ACC112 (cell line): ENCODE data around the gene KAT6B.
"Not testable (repeated sequence)": the region's sequence is repeated elsewhere in the genome, so short reads cannot be mapped to it uniquely, and the experiment has no call there.

Experiments used
- H2AFZ ChIP-seq: fragments of 200-600 bp; sonication (generic); one replicate; pipeline ENCODE4 v1.6.0; 2017; ENCODE audit warnings: antibody characterized with exemption, low read length; ENCODE audit not compliant: unreplicated experiment
- H3K27ac ChIP-seq: fragments of 200-600 bp; sonication (generic); 2 replicates; pipeline ENCODE4 v1.5.1; 2014; ENCODE audit warnings: low read depth, mild to moderate bottlenecking, antibody characterized with exemption, low read length, moderate library complexity
- H3K27me3 ChIP-seq: fragments of 200-600 bp; sonication (generic); 2 replicates; pipeline ENCODE4 v1.6.1; 2014; ENCODE audit warnings: mild to moderate bottlenecking, antibody characterized with exemption, low read length, moderate library complexity, mixed read lengths; ENCODE audit not compliant: insufficient read depth
- H3K36me3 ChIP-seq: fragments of 200-600 bp; sonication (generic); 2 replicates; pipeline ENCODE4 v1.6.1; 2016; ENCODE audit warnings: mild to moderate bottlenecking, antibody characterized with exemption, low read length, moderate library complexity, mixed read lengths; ENCODE audit not compliant: insufficient read depth
- H3K4me1 ChIP-seq: fragments of 200-600 bp; sonication (generic); one replicate; pipeline ENCODE4 v1.6.1; 2016; ENCODE audit warnings: low read length, mixed read lengths; ENCODE audit not compliant: insufficient read depth, unreplicated experiment, control insufficient read depth
- H3K4me3 ChIP-seq: fragments of 200-600 bp; sonication (generic); 2 replicates; pipeline ENCODE4 v1.5.1; 2014; ENCODE audit warnings: mild to moderate bottlenecking, low read depth, low read length
- H3K79me2 ChIP-seq: fragments of 200-600 bp; sonication (generic); one replicate; pipeline ENCODE4 v1.6.0; 2016; ENCODE audit warnings: low read length; ENCODE audit not compliant: control insufficient read depth, unreplicated experiment, insufficient read depth

KAT6B gene

GRCh38 chr10:74921070-74921469, 94.7 kb downstream of the KAT6B start:
- H2AFZ ChIP-seq, H3K4me3 ChIP-seq, H3K36me3 ChIP-seq, H3K27me3 ChIP-seq, H3K27ac ChIP-seq: not testable (repeated sequence)
- peaks cover 55% of the 10 kb centered on the region for H3K4me1 ChIP-seq
- peaks cover 27% of the 10 kb centered on the region for H3K79me2 ChIP-seq

GRCh38 chr10:74921744-74922143, 95.3 kb downstream of the KAT6B start:
- Histone ChIP-seq H3K4me1 (peaks cover 48% of the 10 kb centered on the region), H3K79me2 (peaks cover 27% of the 10 kb centered on the region), H3K27ac (no peak overlapping the region), H3K27me3 (no peaks in the 10 kb centered on the region), H3K36me3 (peaks cover 4% of the 10 kb centered on the region; the same call in 1 of the 2 replicates), H3K4me3 (no peak overlapping the region), H2AFZ (no peak overlapping the region)

DNA sequence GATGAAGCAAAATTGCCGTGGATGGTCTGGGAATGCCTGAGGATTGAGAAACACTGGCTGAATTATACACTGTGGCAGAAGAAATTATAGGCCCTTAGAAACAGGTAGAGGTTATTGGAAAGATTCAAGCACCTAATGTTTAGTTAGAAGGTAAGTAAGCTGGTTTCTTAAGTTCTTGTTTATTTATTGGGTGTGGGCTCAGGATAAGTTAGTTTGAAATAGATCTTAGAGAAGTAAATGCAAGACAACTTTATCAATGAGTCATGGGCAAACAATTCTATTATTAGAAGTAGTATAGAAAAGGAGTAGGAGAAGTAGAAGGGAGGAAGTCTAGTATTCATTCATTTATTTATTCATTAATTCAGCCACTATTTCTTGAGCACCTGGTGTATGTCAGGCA, 96.5 kb downstream of the KAT6B start:
- H3K27ac ChIP-seq: peak overlapping the region; percentile 86; the same call in 1 of the 2 replicates
- no peaks in the 10 kb centered on the region for H3K27me3 ChIP-seq
- H2AFZ ChIP-seq: no peak overlapping the region
- peaks cover 31% of the 10 kb centered on the region for H3K79me2 ChIP-seq
- H3K4me1 ChIP-seq: peaks cover 46% of the 10 kb centered on the region
- peaks cover 4% of the 10 kb centered on the region; the same call in 1 of the 2 replicates for H3K36me3 ChIP-seq
- peak overlapping the region; percentile 30; the same call in 1 of the 2 replicates for H3K4me3 ChIP-seq

- peak overlapping the region; percentile 30 for H3K4me3 ChIP-seq
- H3K27me3 ChIP-seq: no peaks in the 10 kb centered on the region
- peaks cover 31% of the 10 kb centered on the region for H3K79me2 ChIP-seq
- H3K4me1 ChIP-seq: peaks cover 49% of the 10 kb centered on the region
- no peak overlapping the region for H2AFZ ChIP-seq
- H3K36me3 ChIP-seq: peaks cover 4% of the 10 kb centered on the region; the same call in 1 of the 2 replicates
- H3K27ac ChIP-seq: peak overlapping the region; percentile 86
Measured at GRCh38 chr10:74923556-74923955, 97.2 kb downstream of the KAT6B start.

DNA sequence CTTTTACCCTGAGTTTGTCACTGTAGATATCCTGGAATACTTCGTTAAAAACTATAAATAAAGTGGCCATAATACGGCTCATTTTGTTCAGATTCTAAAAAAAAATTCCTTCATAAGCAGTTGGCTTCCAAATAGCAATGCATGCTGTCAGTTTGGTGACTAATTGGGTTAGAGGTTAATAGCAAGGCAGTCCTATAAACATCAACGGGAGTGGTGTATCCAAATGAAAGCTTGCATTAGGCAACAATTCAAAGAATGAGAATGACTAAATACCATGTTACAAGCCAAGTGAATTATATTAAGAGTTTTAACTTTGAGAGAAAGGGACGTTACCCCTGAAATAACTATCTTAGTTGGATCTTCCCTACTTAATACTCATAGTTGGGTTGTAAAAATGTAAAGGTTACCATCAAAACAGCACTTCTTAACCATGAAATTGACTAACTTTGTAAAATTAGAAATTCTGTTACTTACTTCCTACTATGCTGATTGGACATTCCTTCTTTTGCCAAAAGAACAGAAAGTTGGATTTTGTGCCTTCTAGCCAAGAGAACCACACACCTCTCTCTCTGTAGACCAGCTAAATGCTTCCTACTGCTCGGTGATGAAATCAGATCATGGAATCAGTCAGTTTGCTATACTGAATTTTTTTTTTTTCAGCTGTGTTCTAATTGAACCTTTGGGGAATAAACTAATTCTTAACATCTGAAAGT, 98.0 kb downstream of the KAT6B start:
- Histone ChIP-seq H3K79me2 (peaks cover 39% of the 10 kb centered on the region), H3K27ac (peak overlapping the region; percentile 86), H3K4me1 (peaks cover 56% of the 10 kb centered on the region), H3K27me3 (no peaks in the 10 kb centered on the region), H2AFZ (no peak overlapping the region), H3K4me3 (peak overlapping the region; percentile 61), H3K36me3 (peaks cover 4% of the 10 kb centered on the region; the same call in 1 of the 2 replicates)

- Histone ChIP-seq H3K4me3 (no peak overlapping the region), H3K27me3 (no peaks in the 10 kb centered on the region), H3K79me2 (peaks cover 41% of the 10 kb centered on the region), H2AFZ (no peak overlapping the region), H3K27ac (peak overlapping the region; percentile 86), H3K36me3 (no peaks in the 10 kb centered on the region), H3K4me1 (peaks cover 58% of the 10 kb centered on the region)
Measured at GRCh38 chr10:74925291-74925690, 98.9 kb downstream of the KAT6B start.

DNA sequence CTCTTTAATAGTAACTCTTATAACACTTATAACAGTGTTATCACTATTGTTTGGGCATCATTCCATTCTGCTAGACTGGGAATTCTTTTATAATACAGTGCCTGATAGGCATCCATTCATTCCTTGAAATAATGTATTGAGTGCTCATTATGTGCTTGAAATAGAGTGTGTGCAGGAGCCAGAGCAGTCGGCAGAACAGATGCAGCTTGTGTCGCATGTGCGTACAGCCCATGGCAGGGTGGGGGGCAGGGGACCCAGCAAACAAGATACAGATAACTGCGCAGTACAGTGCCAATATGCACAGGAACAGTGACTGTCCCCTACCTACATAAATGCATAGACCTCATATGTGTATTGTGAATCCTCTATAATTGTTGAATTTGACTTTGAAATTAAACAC, 99.3 kb downstream of the KAT6B start:
- Histone ChIP-seq H3K27me3 (no peaks in the 10 kb centered on the region), H3K36me3 (no peaks in the 10 kb centered on the region), H3K4me1 (peaks cover 58% of the 10 kb centered on the region), H2AFZ (no peak overlapping the region), H3K4me3 (no peak overlapping the region), H3K79me2 (peaks cover 41% of the 10 kb centered on the region), H3K27ac (no peak overlapping the region)

DNA sequence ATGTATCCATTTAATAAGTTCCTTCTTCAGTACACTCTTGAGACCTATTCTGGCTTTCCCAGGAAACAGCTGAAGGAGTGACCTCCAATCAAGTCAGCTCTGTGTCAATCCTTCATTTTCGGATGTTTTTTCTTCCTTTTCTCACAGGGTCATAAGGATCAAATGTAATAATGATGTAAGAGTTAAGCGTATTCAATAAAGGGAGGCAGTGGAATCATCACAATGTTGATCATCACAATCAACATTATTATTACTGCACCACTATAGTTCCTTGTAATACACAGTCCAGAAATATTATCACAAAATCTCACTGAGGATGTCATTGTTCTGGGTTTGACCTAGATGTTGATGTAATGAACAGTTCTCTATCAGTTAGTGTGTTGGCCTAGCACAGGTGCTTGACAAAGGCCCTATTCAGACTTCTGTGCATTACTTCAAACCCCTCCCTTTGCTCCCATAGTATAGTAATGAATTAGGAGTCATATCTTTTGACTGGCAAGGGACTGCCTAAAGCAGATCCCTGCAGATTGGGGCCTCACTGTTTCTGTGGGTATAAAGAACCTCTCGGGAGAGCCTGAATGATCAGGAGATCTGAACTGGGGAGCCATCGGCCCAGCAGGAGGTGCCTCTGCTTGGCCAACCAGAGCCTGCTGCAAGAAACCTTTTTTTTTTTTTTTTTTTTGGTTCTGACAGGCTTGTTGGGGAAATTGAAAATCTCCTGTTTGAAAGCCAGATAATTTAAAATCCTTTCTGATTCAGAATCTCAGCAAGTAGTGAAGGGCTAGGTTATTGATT, 100.6 kb downstream of the KAT6B start:
- Histone ChIP-seq H3K4me3 (no peak overlapping the region), H3K79me2 (peaks cover 36% of the 10 kb centered on the region), H3K27me3 (no peaks in the 10 kb centered on the region), H3K27ac (0 out of 2 replicates have a peak overlapping the region, but pooled peaks have one; percentile 81), H2AFZ (no peak overlapping the region), H3K4me1 (peaks cover 54% of the 10 kb centered on the region), H3K36me3 (no peaks in the 10 kb centered on the region)

DNA sequence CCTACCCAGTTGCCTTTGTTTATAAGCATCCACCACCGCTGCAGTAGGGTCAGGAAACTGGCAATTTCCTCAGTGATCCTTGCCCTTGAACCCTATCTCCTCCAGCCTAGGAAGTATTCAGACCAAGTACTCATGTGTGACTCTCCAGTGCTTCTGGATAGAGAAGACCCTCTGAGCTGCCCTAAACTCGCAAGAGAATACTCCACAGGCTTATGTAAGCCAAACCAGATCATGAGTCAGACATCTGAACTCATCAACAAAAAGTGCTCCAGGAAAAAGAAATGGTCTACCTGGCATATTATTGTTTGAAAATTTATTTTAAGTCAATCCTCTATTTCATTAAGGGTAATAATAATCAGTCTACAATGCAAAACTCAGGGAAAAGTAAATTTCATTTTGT, 101.3 kb downstream of the KAT6B start:
- Histone ChIP-seq H3K4me1 (peaks cover 47% of the 10 kb centered on the region), H3K4me3 (peak overlapping the region; percentile 0; the same call in 1 of the 2 replicates), H3K27me3 (no peaks in the 10 kb centered on the region), H3K27ac (peak overlapping the region; percentile 81; the same call in 1 of the 2 replicates), H3K79me2 (peaks cover 35% of the 10 kb centered on the region), H3K36me3 (no peaks in the 10 kb centered on the region), H2AFZ (no peak overlapping the region)

- peaks cover 28% of the 10 kb centered on the region for H3K79me2 ChIP-seq
- peak overlapping the region; percentile 81 for H3K27ac ChIP-seq
Measured at GRCh38 chr10:74928742-74929191, 102.4 kb downstream of the KAT6B start.

More at GRCh38 chr10:74928742-74929191, 102.4 kb downstream of the KAT6B start:
- H3K36me3 ChIP-seq: no peaks in the 10 kb centered on the region
- peaks cover 37% of the 10 kb centered on the region for H3K4me1 ChIP-seq
- H3K27me3 ChIP-seq: no peaks in the 10 kb centered on the region
- peak overlapping the region; percentile 55 for H3K4me3 ChIP-seq
- H2AFZ ChIP-seq: peak overlapping the region; percentile 44
